ENCODE data around the gene MYZAP.

Gene MYZAP

DNA sequence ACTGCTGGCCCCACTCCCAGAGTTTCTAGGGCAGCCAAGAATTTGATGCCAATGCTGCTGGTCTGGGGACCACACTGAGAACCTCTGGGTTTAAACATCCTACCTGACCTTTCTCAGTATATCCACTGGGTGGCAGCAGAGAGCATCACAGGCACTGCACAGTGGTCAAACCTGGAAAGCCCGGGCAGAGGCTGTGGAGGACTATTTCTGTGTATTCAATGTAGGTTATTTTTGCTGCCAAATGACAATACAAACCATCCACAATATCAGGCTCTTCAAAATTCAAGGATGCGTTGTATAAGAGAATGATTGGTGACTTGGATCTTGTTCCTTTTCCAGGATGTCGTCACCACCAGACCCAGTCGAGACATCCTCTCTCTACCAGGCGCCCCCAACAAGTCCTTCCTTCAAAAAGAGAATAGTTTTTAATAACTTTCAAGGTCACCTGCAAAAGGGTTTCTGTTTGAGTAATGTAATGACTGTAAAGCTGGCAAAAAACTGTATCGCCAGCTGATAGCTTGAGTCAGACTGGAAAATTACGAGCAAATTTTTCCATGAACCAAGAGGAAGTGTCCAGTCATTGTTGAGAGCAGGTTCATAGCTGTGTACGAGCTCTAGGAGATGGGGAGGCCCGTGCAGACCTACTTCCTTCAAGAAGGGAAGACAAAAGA, 30.5 kb upstream of the MYZAP start:
- peak in 7 of 10 donors; percentile 33 to 94 (median 68) for DNase-seq
- intact Hi-C loops (cut with DNase I), result loop anchor here (5.0 kb wide), 2 partner anchors 76 to 506 kb away; partner anchors contain the start of gene ALDH1A2

DNA sequence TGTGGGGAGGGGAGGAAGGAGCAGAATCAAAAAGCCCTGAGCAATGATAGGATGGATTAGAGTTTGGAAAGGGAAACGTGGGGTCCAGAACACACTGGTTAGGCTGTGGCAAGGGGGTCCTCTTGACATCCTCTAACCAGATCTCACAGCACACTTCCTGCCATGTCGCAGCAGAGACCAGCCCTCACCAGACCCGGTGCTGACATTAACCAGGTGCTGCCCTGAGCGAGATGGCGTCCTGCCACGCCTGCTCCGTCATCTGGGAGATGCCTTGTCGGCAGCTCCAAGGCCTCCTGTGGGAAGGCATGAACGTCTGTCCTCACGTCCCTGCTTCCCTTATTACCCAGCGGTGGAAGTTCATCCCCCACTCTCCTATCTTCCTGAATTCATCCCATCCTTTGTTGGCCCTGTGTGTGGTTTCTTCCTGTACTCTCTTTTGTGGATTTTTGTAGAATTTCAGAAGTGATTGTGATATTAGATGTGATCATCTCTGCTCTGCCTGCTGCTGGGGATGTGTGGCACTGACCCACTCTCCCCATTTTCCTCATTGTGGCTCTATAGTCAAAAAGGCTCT, 29.4 kb upstream of the MYZAP start:
- intact Hi-C loops (cut with DNase I), result loop anchor here (5.0 kb wide), 2 partner anchors 75 to 505 kb away; partner anchors contain the start of gene ALDH1A2

DNA sequence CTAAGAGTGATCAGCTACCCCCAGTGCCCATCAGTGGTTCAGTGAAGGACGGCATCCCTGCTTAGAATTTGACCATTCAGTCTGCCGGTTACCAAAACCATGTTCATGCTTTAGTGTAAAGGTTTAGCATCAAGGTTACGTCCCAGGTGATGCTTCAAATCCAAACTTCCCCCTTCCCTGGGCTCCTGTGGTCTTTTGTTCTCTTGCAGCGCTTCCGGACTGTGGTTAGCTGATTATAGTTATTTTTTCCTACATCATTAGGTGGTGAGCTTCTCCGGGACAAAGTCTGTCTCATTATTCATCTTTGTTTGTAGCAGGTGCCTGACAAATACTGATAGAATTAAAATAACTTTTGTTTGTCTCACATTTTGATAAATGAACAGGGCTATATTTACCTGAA, 28.3 kb upstream of the MYZAP start:
- intact Hi-C loops (cut with DNase I), result loop anchor here (5.0 kb wide), 2 partner anchors 74 to 504 kb away; partner anchors contain the start of gene ALDH1A2
- DNase-seq, result no peak

More for the DNA sequence above, 29.4 kb upstream of the MYZAP start:
- DNase-seq, result no peak

DNA sequence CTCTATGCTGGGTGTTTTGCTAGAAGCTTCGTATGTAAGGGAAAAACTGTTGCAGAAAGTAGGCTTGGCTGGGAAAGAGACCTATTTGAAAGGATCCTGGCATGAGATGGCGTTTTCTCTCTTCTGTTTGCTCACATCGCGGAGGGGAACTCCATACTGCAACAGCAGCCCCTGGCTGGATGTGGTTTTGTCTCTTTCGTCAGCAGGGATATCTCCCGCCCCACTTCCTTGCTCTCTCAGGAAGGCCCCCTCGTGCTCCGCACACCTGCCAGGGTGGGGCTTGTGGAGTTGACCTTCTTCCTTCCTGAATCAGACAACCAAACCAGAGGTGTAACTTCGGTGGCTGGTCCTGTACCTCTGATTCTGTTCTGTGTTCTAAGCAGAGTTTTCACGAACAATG, 26.4 kb upstream of the MYZAP start:
- no peak for DNase-seq
- intact Hi-C loops (cut with DNase I), result no loop called here

DNA sequence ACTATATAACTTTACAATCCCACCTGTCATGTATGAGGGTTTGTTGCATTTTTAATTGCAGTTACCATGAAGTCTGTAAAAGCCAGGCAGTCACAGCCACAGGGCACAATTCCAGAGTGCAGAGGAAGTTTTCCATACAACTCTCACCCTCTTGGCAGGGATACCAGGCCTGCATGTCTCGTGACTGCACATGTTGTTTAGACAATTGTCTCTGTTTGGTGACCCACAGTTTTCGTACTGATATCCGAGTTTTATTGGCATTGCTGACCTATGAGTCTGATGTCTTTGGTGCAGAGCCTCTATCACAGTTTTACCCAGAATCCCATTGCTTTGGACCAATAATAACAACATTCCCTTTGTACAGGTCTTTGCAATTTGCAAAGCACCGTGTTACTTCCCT, 24.9 kb upstream of the MYZAP start:
- intact Hi-C loops (cut with DNase I), result no loop called here
- no peak for DNase-seq

DNA sequence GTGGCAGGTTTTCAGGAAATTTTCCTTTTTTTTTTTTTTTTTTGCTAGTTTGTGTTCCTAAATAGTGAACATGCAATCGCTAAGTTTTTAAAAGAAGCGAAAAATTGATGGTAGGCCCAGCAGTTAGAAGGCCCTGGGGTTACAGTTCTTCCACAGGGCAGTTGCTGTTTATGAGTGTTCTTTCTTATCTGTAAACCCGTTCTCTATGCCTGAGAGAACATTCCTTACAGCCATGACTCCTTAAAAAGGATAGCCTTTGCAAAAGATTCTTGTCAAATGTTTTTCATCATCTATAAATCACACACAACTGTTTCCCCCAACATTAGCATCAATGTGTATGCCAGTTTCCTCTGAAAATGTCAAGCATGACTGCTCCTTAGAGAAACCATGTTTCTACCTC, 23.8 kb upstream of the MYZAP start:
- intact Hi-C loops (cut with DNase I), result no loop called here
- DNase-seq, result no peak

DNA sequence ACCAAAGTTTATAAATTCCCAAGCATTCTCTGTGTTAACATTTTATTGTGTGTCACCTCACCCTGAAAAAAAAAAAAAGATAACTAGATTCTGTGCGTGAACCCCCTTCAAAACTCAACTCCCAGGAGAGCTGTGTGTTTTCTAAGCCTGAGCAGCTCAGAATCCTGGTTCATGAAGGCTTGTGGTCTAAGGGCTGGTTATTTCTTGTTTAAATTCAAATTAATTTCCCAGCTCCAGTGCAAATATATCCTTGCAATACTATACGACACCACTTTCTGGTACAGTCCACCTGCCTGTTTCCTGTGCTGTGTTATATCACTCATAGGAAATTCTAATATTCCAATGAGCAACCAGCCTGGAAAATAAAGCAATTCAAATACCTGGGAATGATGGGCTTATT, 23.4 kb upstream of the MYZAP start:
- no peak for DNase-seq
- intact Hi-C loops (cut with DNase I), result no loop called here

DNA sequence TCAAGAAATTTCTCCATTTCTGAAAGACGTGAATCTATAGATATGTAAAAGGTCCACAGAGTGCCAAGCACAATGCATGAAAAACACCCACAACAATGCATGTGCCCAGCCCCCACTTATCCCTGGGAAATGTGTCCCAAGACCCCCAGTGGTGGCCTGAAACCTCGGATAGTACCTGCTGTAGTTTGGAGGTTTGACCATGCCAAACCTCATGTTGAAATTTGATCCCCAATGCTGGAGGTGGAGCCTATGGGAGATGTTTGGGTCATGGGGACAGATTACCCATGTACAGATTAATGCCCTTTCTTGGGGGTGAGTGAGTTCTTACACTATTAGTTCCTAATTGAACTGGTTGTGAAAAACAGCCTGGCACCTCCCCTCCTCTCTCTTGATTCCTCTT, 21.4 kb upstream of the MYZAP start:
- intact Hi-C loops (cut with DNase I), result no loop called here
- no peak for DNase-seq

DNA sequence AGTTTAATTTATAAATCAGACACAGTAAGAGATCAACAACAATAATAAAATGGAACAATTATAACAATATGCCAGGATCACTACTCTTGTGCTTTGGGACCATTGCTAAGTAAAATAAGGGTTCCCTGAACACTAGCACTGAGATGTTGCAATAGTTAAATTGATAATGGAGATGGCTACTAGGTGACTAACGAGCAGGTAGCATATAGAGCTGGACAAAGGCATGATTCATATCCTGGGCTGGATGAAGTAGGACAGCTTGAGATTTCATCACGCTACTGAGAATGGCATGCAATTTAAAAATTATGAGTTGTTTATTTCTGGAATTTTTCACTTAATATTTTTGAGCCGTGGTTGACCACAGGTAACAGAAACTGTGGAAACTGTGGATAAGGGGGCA, 20.7 kb upstream of the MYZAP start:
- intact Hi-C loops (cut with DNase I), result no loop called here
- no peak for DNase-seq

DNA sequence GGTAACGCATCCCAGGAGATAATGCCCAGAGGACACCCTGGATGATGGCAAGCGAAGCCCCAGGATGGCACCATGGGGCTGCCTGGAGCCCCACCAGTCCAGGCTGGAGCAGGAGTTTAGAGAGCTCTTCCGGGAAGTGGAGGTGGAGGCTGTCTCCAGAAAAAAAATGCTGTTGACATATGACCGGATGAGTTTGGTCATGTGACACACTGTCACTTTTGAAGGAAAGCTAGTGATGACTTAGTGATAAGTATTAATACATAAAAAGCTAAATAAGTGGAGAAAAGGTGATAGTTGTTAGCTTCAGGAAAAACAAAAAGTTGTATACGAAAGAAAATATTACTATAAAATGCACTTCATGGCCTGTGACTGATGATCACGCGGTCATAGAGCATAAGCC, 20.0 kb upstream of the MYZAP start:
- DNase-seq, result no peak
- intact Hi-C loops (cut with DNase I), result no loop called here

DNA sequence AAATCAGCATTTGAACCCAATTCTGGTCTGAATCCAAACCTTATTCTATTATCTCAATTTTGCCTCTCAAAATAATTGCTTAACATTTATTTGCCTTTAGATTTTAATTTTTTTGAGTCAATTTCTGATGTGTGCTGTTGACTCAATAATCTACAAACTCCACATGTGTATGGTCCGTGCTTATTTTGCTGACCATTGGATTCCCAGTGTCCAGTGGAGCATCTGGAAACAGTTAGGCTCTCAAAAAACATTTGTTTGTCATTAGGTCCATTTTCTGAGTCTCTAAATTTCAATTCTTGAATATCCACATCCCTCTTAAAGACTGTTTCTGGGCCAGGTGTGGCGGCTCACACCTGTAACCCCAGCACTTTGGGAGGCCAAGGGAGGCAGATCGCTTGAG, 19.2 kb upstream of the MYZAP start:
- intact Hi-C loops (cut with DNase I), result no loop called here
- no peak for DNase-seq

DNA sequence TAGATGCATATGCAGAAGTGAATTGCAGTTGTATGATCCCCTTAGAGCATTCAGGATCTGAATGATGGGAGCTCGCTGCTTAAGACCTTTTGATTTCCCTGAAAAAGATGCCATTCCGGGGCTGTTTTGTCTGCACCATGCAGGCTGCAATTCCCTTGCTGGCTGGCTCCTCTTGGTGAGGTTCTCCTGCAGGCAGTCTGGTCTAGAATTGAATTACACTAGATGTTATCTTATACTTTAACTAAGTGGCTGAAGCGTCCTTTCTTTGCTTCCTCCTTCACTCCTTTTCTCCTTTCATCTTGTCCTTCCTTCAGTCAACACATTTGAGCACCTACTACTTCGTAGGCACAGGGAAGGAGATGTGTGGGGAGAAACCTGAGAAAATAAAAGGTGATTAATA, 18.6 kb upstream of the MYZAP start:
- intact Hi-C loops (cut with DNase I), result no loop called here
- no peak for DNase-seq

DNA sequence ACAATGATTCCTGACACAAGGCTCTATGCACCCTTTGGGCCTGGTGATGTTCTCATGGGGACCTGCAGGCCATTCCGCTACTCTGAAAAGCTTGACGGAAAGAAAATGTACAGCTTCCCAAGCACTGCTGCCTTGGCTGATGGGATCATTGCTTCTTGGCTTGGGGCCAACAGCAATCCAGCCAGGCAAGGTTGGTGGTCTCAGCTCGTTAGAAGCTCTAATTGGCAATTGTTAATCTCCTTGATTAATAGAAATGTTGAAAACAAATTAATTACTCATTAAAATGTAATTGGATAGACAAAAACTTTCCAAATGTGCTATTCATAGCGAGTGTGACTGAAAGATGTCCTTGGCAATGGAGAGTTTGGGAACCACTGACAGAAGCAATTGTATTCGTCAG, 16.3 kb upstream of the MYZAP start:
- intact Hi-C loops (cut with DNase I), result no loop called here
- no peak for DNase-seq

DNA sequence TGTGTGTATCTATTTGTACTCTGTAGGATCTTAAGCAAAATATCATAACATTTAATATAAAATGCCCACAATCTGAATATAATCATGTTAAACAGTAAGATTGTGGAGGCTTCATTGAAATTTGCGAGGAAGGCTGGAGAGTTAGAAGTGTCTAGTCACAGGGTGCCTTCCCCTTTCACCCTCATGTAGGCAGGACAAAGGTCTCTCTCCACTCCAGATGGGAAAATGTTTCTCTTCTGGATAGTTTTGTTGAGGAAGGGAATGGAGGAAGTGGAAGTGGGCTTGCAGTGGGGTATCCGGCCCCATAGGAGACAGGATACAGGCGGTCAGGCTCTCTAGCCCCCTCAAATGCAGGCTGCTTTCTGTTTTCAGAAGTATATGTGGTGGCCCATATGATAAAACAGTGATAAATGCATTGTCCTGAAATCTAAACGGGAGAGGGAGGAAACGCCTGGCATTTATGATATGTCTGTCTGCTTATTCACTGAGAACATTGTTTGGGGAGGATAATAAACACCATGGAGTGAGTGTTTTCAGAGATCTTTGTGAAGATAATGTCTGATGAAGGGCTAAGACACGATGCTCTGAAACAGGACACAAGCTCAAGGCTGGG, 13.3 kb upstream of the MYZAP start:
- no peak for DNase-seq
- intact Hi-C loops (cut with DNase I), result no loop called here

DNA sequence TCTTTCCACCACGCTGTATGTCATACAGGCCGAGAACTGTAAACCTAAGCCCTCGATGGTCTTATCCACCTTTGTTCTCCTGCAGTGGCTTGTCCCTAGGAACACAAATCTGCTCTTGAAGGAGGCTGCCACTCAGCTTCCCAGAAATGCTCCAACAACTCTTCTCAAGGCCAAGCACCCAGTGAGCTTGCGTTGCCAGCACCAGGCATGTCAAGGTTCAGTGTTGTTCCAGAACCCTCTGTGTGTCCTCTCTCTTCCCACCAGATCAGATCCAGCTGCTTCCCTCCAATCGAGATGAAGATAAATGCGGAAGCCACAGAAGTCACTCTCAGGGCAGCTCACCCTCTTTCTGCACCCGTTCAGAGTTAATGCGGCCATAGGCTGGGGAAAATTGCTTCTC, 11.3 kb upstream of the MYZAP start:
- intact Hi-C loops (cut with DNase I), result no loop called here
- no peak for DNase-seq

DNA sequence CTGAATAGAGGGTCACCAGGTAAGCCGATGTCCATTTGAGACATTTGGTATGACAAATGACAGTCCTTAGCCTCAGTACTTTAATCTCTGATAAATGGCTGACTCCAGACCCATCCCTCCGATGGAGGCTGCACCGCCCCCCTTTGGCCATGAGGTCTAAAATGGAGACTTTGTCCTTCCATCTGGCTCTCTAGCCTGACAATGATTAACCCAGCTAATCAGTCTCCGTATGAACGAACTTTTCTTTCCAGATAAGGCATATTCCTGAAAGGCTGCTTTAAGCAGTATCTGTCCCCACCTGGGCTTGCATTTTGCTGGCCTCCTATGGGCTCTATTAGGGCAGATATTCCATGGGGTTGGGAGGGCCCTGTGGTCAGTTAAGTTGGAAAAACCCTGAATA, 10.8 kb upstream of the MYZAP start:
- no peak for DNase-seq
- intact Hi-C loops (cut with DNase I), result no loop called here

DNA sequence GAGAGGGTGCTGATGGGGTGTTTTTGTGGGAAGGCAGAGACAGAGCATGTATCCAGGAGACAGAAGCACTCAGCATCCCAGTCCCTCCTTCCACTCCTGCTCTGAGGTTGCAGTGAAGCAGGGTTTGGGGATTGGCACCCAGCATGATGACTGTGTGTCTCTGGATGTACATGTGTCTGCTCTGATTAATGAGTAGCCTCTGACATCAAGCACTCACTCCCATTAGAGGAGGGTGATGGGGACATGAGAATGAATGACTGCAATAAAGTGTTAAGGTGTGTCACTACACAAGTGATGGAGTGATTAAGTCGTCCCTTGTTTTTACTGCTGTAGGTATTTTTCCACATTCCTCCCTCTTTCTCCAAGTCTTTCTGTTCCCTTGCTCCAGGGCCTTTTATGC, 9.6 kb upstream of the MYZAP start:
- no peak for DNase-seq
- intact Hi-C loops (cut with DNase I), result no loop called here

DNA sequence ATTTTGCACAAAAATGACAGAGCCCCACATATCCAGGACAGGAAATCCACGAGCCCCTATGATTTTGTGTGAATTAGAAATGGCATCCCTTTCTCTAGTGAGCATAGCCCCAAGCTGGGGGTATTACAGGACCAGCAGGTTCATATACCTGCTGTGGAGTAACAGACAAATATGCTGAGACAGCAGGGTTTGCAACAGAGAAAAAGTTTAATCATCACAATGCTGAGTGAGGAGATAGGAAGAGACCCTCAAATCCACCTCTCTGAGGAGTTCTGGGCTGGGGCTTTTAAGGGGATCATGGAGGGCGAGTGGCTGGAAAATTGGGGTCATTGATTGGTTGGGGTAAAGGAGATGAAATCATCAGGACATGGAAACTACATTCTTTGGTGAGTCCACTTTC, 8.4 kb upstream of the MYZAP start:
- no peak for DNase-seq

DNA sequence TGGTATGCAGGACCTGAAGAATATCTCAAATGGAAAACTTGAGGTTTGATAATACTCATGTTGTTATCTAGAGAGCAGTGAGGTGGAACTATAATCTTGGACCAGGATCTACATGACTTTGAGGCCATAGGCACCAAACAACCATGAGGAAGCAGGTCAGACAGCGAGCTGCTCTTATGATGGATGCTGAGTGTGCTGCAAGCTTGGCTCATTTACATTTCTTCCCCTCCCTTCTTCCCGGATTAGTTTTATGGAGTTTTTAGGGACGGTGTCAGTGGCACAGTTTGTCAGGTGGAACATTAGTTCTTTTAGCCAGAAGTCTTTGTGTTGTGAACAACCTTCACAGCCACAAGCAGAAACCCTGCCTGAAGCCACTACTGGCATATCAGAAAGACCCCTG, 8.0 kb upstream of the MYZAP start:
- DNase-seq, result no peak
- intact Hi-C loops (cut with DNase I), result no loop called here

More for the DNA sequence above, 8.4 kb upstream of the MYZAP start:
- intact Hi-C loops (cut with DNase I), result no loop called here

DNA sequence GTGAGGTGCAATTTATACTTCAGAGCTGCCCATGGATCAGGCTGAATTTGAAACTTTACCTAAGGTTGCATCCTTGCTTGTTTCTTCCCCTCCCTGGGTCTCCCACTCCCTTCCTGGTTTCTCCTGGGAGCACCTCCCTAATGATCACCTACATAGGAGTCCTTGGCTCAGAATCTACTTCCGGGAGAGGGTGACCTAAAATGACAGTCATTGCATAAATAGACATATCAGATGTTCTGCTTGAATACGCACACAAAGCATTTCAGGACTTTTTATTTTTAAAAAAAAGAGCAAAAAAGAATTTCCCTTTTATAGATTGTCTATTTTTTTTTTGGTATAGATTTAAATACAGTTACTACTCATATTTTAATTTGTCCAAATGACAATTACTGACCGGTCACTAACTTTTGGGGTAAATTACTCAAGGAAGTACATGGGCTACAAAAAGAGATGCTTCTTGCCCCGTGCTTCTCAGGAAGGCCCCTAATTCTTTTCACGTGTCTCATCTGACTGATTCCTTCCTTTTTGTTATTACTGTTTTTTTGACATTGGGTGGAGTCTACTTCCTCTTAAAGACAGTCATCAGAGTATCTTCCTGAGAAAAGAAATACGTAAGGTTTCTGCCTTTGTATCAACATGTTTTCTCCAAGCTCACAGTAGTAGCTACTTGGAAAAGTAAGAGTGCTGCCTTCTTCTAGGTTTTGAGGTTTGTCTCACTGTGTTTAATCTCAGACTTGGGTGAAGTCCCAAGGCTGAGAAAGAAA, 4.9 kb upstream of the MYZAP start:
- intact Hi-C loops (cut with DNase I), result no loop called here
- no peak for DNase-seq

DNA sequence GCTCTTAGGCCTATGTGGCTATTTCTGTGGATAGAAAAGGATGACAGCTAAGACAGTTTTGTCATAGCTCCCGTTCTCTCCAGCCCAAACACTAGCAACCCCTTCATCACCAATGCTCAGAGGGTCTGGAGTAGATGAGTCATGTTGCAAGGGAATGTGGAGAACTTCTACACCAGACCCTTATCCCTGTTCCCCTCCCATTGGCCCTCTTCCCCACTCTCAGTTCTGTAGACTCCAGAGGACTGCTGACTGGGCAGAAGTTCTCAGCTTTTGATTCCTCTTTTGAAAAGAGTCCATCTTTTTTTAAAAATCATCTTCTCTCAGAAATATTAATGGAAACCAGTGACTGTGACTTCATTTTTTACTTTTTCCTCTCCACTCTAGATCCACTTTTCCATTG, 2.4 kb upstream of the MYZAP start:
- intact Hi-C loops (cut with DNase I), result no loop called here
- DNase-seq, result no peak

All from posterior cingulate gyrus (tissue), 11 donors.